Epidermal melanocyte (primary cell): ENCODE data around the gene SLC26A4.

ENCODE experiments used
- DNase-seq: peaks from one replicate; pipeline ENCODE4 v3.0.0; 2011; ENCODE audit warnings: low spot score; ENCODE audit not compliant: insufficient read length

SLC26A4 gene

DNA sequence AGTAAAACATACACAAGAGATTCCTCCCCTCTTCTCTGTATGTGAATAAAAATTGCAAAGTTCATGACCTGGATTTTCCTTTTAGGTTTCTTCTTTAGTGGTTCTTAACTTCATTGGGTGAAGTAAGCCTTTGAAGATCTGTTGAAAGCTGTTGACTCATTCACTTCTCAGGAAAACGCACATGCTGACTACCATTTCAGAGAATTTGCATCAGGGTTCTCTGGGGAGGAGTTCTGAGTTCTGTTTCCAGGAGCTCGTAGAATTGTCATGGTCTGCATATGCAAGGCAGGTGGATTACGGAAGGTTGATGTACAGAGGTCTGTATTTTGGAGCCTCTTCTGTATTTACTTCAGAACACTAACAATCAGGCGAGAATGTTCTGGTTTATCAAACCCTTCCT lies 962 bp upstream of the SLC26A4 start:
- no peak for DNase-seq

GRCh38 chr7:107661081-107661864 lies 645 bp downstream of the SLC26A4 start:
- no peak for DNase-seq

- DNase-seq, result no peak
Measured at GRCh38 chr7:107661865-107662379, 1.3 kb downstream of the SLC26A4 start.

DNA sequence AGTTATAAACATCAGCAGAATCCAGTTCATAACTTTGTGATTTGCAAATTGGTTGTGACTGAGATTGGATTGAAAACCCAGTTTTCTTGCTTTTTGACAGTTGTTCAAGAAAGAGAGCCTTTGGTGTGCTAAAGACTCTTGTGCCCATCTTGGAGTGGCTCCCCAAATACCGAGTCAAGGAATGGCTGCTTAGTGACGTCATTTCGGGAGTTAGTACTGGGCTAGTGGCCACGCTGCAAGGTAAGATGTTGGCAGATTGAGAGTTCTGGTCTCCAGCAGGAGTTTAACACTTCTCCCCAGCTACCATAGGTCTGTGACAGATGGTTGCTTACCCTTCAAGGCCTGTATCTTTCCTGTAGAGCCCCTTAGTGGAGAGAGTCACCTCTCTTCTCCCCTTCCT lies 2.6 kb downstream of the SLC26A4 start:
- DNase-seq, result no peak

DNA sequence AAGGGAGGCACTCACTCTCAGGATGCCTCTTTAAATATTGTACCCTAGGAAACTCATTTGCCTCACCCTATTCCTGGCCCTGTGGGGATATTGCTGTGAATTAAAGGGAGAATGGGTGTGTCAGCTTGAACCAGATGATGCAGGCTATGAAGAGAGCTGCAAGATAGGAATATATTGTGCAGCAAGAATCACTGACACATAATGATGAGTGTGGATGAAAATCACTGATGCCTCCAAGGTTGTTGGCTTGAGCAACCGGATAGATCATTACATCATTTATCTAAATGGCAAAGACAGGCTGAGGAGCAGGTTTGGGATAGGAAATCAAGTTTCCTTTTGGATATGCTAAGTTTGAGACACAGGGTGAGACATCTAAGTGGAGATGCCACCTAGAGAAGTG lies 6.2 kb downstream of the SLC26A4 start:
- DNase-seq, result no peak

DNA sequence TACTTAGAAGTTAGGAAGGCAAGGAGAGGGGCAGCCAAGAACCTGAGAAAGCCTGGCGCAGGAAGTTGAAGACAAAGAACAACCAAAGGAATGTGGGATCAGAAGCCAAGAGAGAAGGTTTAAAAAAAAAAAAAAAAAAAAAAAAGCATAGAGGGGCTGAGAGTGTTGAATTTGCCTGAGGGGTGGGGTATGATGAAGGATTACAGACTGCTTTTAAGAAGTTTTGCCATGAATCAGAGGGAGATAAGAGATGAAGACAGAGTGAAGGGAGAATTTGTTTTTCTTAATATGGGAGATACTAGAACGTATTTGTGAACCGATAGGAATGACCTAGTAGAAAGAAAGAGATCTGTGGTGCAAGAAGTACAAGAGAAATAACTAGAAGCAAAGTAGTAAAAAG lies 6.7 kb downstream of the SLC26A4 start:
- DNase-seq, result no peak

- DNase-seq, result no peak
Measured at GRCh38 chr7:107668296-107668695, 7.7 kb downstream of the SLC26A4 start.

GRCh38 chr7:107672183-107672582 lies 11.6 kb downstream of the SLC26A4 start:
- no peak for DNase-seq

- DNase-seq, result no peak
Measured at GRCh38 chr7:107676249-107676648, 15.6 kb downstream of the SLC26A4 start.

GRCh38 chr7:107678110-107678753 lies 17.6 kb downstream of the SLC26A4 start:
- DNase-seq, result no peak

DNA sequence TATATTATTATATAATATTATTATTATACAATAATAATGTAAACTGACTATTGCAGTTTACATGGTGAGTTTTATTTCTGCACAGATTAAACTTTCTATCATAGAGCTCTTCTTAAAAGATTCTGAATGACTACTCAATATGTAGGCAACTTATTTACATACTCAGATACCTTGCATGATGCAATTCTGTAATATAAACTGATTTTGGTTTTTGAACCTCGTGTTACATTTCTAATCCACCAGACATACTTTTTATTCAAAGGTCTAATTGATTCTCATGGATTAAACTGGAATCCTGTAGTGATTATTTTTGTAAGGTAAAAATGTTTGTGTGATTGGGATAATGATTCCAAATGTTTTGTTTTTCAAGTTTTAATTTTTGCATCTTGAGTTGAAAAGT lies 19.9 kb downstream of the SLC26A4 start:
- no peak for DNase-seq

DNA sequence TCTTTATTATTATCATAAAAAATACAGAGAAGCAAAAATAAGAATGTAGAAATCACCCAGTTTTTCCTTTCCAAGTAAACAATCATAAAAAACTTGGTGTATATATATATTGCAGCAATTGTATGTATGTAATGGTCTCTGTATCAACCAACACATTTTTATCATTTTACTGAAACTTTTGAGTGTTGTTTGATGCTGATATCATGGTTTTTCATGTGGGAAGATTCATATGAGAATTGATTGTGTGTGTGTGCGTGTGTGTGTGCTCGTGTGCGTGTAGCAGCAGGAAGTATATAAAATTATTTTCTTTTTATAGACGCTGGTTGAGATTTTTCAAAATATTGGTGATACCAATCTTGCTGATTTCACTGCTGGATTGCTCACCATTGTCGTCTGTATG lies 22.3 kb downstream of the SLC26A4 start:
- no peak for DNase-seq

- no peak for DNase-seq
Measured at GRCh38 chr7:107684287-107684686, 23.7 kb downstream of the SLC26A4 start.

- no peak for DNase-seq
Measured at GRCh38 chr7:107684947-107685463, 24.4 kb downstream of the SLC26A4 start.

- DNase-seq, result no peak
Measured at GRCh38 chr7:107686816-107687387, 26.3 kb downstream of the SLC26A4 start.

DNA sequence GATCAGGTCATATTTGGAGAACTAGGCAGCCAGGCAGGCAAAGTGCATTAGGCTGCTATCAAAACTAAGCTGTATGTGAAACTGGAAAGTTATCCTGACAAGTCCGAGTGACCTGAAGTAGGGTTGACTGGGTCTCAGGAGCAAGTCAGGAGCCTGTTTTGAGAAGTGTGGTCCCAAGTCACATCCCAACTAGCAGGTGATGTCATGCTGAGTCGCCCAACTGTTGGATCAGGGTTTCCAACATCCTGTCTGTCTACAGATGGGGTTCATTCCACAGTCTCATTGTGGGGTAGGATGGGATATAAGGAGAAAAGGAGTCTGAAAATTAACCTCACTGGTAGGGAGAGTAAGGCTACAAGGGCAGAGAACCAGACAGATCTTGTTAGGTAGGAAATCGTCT lies 27.0 kb downstream of the SLC26A4 start:
- DNase-seq, result no peak

DNA sequence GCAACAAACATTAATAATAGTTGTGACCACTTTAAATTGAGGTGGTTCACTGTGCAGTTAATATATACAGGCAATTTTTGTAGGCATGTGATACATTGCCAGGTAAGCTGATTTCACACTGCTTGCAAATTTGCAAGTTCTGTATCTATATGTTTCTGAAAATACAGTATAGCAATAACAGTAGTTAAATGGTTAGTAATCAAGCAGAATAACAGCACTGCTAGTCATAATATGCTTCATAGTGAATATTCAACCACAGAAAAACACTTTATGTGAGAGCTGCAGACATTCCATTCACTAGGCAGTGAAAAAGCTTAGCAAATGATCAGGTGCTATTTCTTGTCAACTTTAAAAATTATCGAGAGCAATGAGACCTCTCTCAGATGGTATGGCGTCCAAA lies 28.9 kb downstream of the SLC26A4 start:
- no peak for DNase-seq

DNA sequence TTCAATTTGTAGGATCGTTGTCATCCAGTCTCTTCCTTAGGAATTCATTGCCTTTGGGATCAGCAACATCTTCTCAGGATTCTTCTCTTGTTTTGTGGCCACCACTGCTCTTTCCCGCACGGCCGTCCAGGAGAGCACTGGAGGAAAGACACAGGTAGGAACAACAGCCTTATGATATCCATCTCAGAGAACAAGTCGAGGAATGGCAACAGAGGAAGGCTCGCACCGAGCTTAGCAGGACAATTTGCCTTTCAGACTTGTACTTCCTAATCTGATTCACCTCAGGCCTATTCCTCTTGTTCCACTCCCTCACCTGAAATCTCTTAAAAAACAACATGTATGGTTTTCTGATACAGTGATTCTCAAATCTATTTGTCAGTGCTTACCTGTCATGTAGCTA lies 29.5 kb downstream of the SLC26A4 start:
- no peak for DNase-seq

- DNase-seq, result no peak
Measured at GRCh38 chr7:107690611-107691010, 30.0 kb downstream of the SLC26A4 start.

DNA sequence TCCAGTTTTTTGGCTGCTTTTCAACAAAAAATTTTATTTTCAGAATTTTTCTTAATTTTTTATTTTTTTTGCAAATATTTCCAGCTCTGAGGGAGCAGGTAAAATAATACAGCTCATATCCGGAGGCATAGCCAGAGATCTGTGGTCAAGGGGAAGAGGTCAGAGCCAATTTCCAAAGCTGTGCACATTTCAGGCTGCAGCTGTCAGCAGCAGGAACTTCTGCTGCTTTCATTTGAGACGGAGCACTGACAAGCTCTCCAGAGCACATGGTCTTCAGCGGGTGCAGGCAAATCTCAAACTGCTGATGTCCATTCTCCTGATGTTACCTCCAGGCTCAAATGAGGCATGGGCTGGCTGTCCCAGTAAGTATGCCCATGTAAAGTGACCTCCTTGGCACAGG lies 31.1 kb downstream of the SLC26A4 start:
- DNase-seq, result no peak

DNA sequence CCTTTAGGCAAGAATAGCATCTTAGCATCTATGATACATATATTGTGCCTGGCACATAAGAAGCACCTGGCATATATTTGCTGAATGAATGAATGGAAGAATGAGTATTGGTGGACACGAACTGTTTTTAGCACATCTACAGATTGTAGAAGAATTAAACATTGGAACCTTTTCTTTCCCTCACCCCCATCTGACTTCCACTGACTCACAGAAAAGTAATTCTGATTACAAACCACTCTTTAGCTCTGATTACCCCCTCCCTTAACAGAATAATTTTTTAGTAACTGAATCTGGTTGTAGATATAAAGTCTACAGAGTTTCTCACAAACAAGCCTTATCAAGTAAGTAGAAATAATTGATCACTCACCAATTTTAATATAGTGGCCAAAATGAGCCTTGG lies 31.9 kb downstream of the SLC26A4 start:
- DNase-seq, result no peak

- no peak for DNase-seq
Measured at GRCh38 chr7:107693396-107693795, 32.8 kb downstream of the SLC26A4 start.
